HCT116 (cell line): ENCODE data around the gene NFIL3. TPM values are rescaled to one million over a fixed set of nuclear protein-coding genes. Genes with fewer than 3 reads are reported as not detected.

Experiments used
- ATAC-seq: fragments of 200-7000 bp; cut with Tn5 transposase; 2 replicates; pipeline ENCODE4 v1.9.1; 2020; ENCODE audit warnings: mild to moderate bottlenecking, moderate library complexity
- BruUV-seq: library from RNA; stranded (reverse); fragments of 400-500 nt; replicated peaks from 2 replicates; lab custom pipeline; 2021; lab: Mats Ljungman, UMichigan
- CTCF ChIA-PET: fragments of 300-600 bp; sonication (Branson Sonifier 250); formaldehyde crosslinking; loops from one replicate; lab custom pipeline; 2021; ENCODE audit warnings: antibody characterized with exemption; lab: Charles Lee
- POLR2A ChIA-PET: fragments of 300-600, 350-600 bp; sonication (Branson Sonifier 250); formaldehyde crosslinking; loops from one replicate; lab custom pipeline; 2021; ENCODE audit warnings: antibody characterized with exemption; lab: Charles Lee
- RAD21 ChIA-PET, 2 experiments: fragments of 300-600 bp; sonication (Branson Sonifier 250); formaldehyde crosslinking; loops; one replicate each; lab custom pipeline; 2023; ENCODE audit warnings: low total read pairs in 2 of 2; ENCODE audit not compliant: uncharacterized antibody in 2 of 2, unreplicated experiment in 2 of 2, low non-redundant PET in 1 of 2; lab: Charles Lee
- DNase-seq: peaks from one replicate; pipeline ENCODE4 v3.0.0-alpha.2; 2010; ENCODE audit warnings: low read depth, low spot score
- H2AFZ ChIP-seq: fragments of 200-600 bp; shearing (Covaris generic), sonication (generic); 2 replicates; pipeline ENCODE4 v1.6.1; 2017; ENCODE audit warnings: low read depth, mixed run types, mixed read lengths, antibody characterized with exemption, low read length; ENCODE audit not compliant: poor library complexity, severe bottlenecking
- H3K27ac ChIP-seq: 2 replicates; pipeline ENCODE4 v1.5.1; 2012; ENCODE audit warnings: low read depth, low read length
- H3K27me3 ChIP-seq: fragments of 200-600 bp; sonication (generic); 2 replicates; pipeline ENCODE4 v1.6.1; 2016; ENCODE audit warnings: mixed run types, low read length, mixed read lengths; ENCODE audit not compliant: insufficient read depth
- H3K36me3 ChIP-seq, 2 experiments: fragments of 200-500 bp in 1 of 2; fragments of 200-600 bp in 1 of 2; sonication (Bioruptor generic) in 1 of 2; sonication (generic) in 1 of 2; 2 replicates each; pipeline versions ENCODE4 v1.5.1 to v1.6.1; 2014 to 2016; ENCODE audit warnings: low read length in 2 of 2, inconsistent platforms in 1 of 2, mixed read lengths in 1 of 2, mixed run types in 1 of 2; ENCODE audit not compliant: insufficient read depth in 2 of 2, control insufficient read depth in 1 of 2
- H3K4me1 ChIP-seq, 2 experiments: fragments of 200-600 bp in 1 of 2; sonication (generic) in 1 of 2; 2 replicates each; pipeline versions ENCODE4 v1.5.1 to v1.6.1; 2012 to 2017; ENCODE audit warnings: low read length in 2 of 2, inconsistent platforms in 1 of 2, mild to moderate bottlenecking in 1 of 2, mixed read lengths in 1 of 2, mixed run types in 1 of 2, moderate library complexity in 1 of 2; ENCODE audit not compliant: insufficient read depth in 2 of 2, control insufficient read depth in 1 of 2
- H3K4me2 ChIP-seq: fragments of 200-600 bp; sonication (generic); 2 replicates; pipeline ENCODE4 v1.6.1; 2017; ENCODE audit warnings: mixed run types, low read length, mixed read lengths
- H3K4me3 ChIP-seq, 2 experiments: fragments of 200-600 bp in 1 of 2; sonication (generic) in 1 of 2; replicated peaks in 1 of 2; 2 replicates each; pipeline ENCODE4 v1.5.1; 2011 to 2016; ENCODE audit warnings: low read length in 2 of 2, control low read depth in 1 of 2, low read depth in 1 of 2, mild to moderate bottlenecking in 1 of 2, mixed read lengths in 1 of 2, mixed run types in 1 of 2
- H3K79me2 ChIP-seq: fragments of 200-600 bp; sonication (generic); 2 replicates; pipeline ENCODE4 v1.6.1; 2017; ENCODE audit warnings: mild to moderate bottlenecking, mixed run types, low read length, moderate library complexity, mixed read lengths; ENCODE audit not compliant: insufficient read depth
- H3K9ac ChIP-seq: fragments of 200-600 bp; sonication (generic); 2 replicates; pipeline ENCODE4 v1.6.1; 2016; ENCODE audit warnings: low read length, mixed read lengths
- H3K9me2 ChIP-seq: fragments of 200-600 bp; sonication (generic), shearing (Covaris generic); 2 replicates; pipeline ENCODE4 v1.6.1; 2017; ENCODE audit warnings: mixed run types, mild to moderate bottlenecking, moderate library complexity; ENCODE audit not compliant: insufficient read depth
- H3K9me3 ChIP-seq, 2 experiments: fragments of 200-500 bp in 1 of 2; fragments of 200-600 bp in 1 of 2; sonication (Bioruptor generic) in 1 of 2; sonication (generic) in 1 of 2; 2 replicates each; pipeline ENCODE4 v1.6.1; 2014 to 2017; ENCODE audit warnings: low read length in 2 of 2, mixed read lengths in 2 of 2, inconsistent platforms in 1 of 2, low read depth in 1 of 2, mild to moderate bottlenecking in 1 of 2, mixed run types in 1 of 2, moderate library complexity in 1 of 2; ENCODE audit not compliant: control insufficient read depth in 1 of 2, insufficient read depth in 1 of 2
- H4K20me1 ChIP-seq: fragments of 200-600 bp; sonication (generic), shearing (Covaris generic); 2 replicates; pipeline ENCODE4 v1.6.1; 2017; ENCODE audit warnings: mixed run types, mild to moderate bottlenecking, moderate library complexity; ENCODE audit not compliant: insufficient read depth
- ATF3 ChIP-seq: IDR thresholded peaks from 2 replicates; pipeline ENCODE4 v1.6.1; 2012
- EGR1 ChIP-seq: IDR thresholded peaks from 2 replicates; pipeline ENCODE4 v1.6.1; 2012; ENCODE audit warnings: low read depth
- EZH2 ChIP-seq: fragments of 200-600 bp; sonication (generic); IDR thresholded peaks from 2 replicates; pipeline ENCODE4 v1.6.1; 2017; ENCODE audit warnings: antibody characterized with exemption, mixed run types
- EZH2phosphoT487 ChIP-seq: fragments of 200-600 bp; IDR thresholded peaks from 2 replicates; pipeline ENCODE4 v1.6.1; 2018; ENCODE audit warnings: antibody characterized with exemption, borderline replicate concordance
- FOSL1 ChIP-seq: IDR thresholded peaks from 2 replicates; pipeline ENCODE4 v1.6.1; 2012; ENCODE audit warnings: low read depth
- JUND ChIP-seq: IDR thresholded peaks from 2 replicates; pipeline ENCODE4 v1.6.1; 2012
- MAX ChIP-seq: IDR thresholded peaks from 2 replicates; pipeline ENCODE4 v1.6.1; 2012
- POLR2AphosphoS5 ChIP-seq: IDR thresholded peaks from 2 replicates; pipeline ENCODE4 v1.6.1; 2011; ENCODE audit warnings: mild to moderate bottlenecking, low read depth, low read length, moderate library complexity
- RAD21 ChIP-seq: IDR thresholded peaks from 2 replicates; pipeline ENCODE4 v1.6.1; 2012; ENCODE audit warnings: low read depth, mild to moderate bottlenecking
- SP1 ChIP-seq: IDR thresholded peaks from 2 replicates; pipeline ENCODE4 v1.6.1; 2012; ENCODE audit warnings: low read depth
- SRF ChIP-seq: IDR thresholded peaks from 2 replicates; pipeline ENCODE4 v1.6.1; 2012; ENCODE audit warnings: low read depth
- TCF7L2 ChIP-seq: IDR thresholded peaks from 2 replicates; pipeline ENCODE4 v1.7.0; 2011; ENCODE audit warnings: borderline replicate concordance, inconsistent platforms; ENCODE audit not compliant: insufficient read depth, insufficient read length; ENCODE audit errors: extremely low read depth
- YY1 ChIP-seq: IDR thresholded peaks from 2 replicates; pipeline ENCODE4 v1.6.1; 2011; ENCODE audit warnings: low read length, low read depth, moderate library complexity, mild to moderate bottlenecking; ENCODE audit not compliant: insufficient replicate concordance; ENCODE audit errors: extremely low read depth
- ZBTB33 ChIP-seq: IDR thresholded peaks from 2 replicates; pipeline ENCODE4 v1.6.1; 2011; ENCODE audit warnings: mild to moderate bottlenecking, low read length, moderate library complexity; ENCODE audit not compliant: insufficient replicate concordance; ENCODE audit errors: extremely low read depth
- intact Hi-C: fragments of 100-400 bp; cut with micrococcal nuclease; formaldehyde crosslinking; loops from 2 replicates; pipeline ENCODE4 v1.10.0; 2022
- total RNA-seq: library from RNA; stranded (reverse); gene quantifications from one replicate; pipeline ENCODE4 v1.2.1, GENCODE V29; 2021; ENCODE audit not compliant: unreplicated experiment

The NFIL3 gene
- total RNA-seq, 1 experiment from 2014 or later = 38.0 TPM

GRCh38 chr9:91452844-91453243 lies 29.2 kb upstream of the NFIL3 start:
- no TSS peak for BruUV-seq
- ChIA-PET CTCF (no interaction called here), POLR2A (no interaction called here), RAD21 (no interaction called here)
- H3K27ac ChIP-seq = no peak overlapping the region
- no peaks in the 10 kb centered on the region for H4K20me1 ChIP-seq
- H3K36me3 ChIP-seq = no peaks in the 10 kb centered on the region
- H3K4me1 ChIP-seq = 0 out of 4 replicates have a peak, but pooled peaks cover 0 to 2% of the 10 kb centered on the region in 2 experiments
- H2AFZ ChIP-seq = no peak overlapping the region
- no peaks in the 10 kb centered on the region for H3K27me3 ChIP-seq
- DNase-seq = no peak
- no peaks in the 10 kb centered on the region for H3K79me2 ChIP-seq
- H3K9me2 ChIP-seq = no peaks in the 10 kb centered on the region
- no peak overlapping the region for H3K9ac ChIP-seq
- no peak overlapping the region for H3K4me2 ChIP-seq
- ATAC-seq = no peak
- intact Hi-C loops = no loop called here
- H3K4me3 ChIP-seq = no peak overlapping the region
- H3K9me3 ChIP-seq = no peaks in the 10 kb centered on the region
- no peak for TF ChIP-seq POLR2AphosphoS5
- TF ChIP-seq ZBTB33 = no peak
- TF ChIP-seq MAX = no peak
- TF ChIP-seq JUND = no peak
- TF ChIP-seq FOSL1 = no peak
- no peak for TF ChIP-seq RAD21
- TF ChIP-seq SRF = no peak
- TF ChIP-seq YY1 = no peak
- no peak for TF ChIP-seq ATF3
- no peak for TF ChIP-seq TCF7L2
- no peak for TF ChIP-seq EZH2phosphoT487
- TF ChIP-seq SP1 = no peak
- no peak for TF ChIP-seq EZH2
- TF ChIP-seq EGR1 = no peak
